Stimulated activated CD4-positive, alpha-beta T cell treated with anti-CD3 and anti-CD28 coated beads, Interleukin-1b, Interleukin-23, amount 100 ng/mL, for 48 hours (primary cell): ENCODE measurements around the gene NELL1.

Experiments
- DNase-seq: peaks from one replicate; pipeline ENCODE4 v3.0.0-alpha.2; 2020

The NELL1 gene

DNA sequence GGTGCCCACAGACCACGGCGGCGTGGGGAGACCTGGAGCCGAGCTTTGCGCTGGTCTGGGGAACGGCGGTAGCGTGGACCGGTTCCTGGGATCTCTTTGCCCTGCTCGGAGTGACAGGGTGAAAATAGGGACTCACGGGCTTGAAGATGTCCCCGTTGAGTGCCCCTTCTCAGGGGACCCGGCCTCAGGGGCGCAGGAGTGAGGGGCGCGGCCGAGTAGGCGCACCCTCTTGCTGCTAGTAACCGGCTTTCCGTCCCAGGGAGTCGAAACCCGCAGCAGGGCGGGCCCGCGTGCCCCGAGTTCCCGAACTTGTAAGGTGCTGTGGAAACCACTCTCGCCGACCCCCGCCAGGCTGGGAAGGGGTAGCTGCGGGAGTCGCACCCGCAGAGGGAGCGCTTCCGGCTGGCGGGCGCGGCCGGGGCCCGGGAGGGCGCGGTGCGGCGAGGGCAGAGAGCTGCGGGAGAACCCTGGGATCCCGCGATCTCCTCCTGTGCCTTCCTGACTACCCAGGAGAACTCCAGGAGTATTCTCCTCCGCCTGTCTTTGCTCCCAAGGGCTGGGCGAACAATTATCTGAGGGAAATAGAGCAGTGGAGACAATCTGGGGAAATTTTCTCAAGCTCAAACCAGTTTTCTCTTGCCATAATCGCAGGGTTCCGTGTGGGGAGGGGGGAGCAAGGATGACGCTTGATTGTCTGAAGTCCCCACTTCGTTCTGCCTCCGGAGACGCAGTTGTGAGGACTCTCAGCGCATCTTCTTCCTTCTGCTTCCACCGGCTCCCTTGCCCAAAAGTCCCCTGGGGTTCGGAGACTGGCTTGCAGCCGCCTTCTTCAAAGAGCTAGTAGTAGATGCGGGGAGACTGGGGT lies 666 bp downstream of the NELL1 start:
- no peak for DNase-seq

DNA sequence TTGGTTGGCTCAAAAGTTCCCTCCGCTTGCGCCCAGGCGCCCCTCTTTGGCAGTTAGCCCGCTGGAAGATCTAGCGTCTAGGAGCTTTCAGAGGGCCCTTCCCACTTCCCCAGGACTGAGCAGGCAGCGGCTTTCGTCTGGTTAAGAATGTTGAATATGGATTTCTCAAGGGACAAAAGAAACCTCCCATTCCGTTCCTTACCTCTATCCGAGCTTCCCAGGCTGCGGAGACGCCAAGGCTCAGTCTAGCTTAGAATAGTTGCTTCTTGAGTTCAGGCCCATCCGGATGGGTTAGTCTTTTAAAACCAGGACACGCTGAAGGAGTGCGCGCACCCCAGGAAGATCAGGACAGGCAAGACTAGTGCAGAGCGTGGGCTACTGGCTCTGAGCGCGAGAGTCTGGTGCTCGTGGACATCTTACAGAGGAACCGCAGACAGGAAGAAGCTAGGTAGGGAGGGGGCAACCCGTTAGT lies 1.6 kb downstream of the NELL1 start:
- DNase-seq, result no peak

DNA sequence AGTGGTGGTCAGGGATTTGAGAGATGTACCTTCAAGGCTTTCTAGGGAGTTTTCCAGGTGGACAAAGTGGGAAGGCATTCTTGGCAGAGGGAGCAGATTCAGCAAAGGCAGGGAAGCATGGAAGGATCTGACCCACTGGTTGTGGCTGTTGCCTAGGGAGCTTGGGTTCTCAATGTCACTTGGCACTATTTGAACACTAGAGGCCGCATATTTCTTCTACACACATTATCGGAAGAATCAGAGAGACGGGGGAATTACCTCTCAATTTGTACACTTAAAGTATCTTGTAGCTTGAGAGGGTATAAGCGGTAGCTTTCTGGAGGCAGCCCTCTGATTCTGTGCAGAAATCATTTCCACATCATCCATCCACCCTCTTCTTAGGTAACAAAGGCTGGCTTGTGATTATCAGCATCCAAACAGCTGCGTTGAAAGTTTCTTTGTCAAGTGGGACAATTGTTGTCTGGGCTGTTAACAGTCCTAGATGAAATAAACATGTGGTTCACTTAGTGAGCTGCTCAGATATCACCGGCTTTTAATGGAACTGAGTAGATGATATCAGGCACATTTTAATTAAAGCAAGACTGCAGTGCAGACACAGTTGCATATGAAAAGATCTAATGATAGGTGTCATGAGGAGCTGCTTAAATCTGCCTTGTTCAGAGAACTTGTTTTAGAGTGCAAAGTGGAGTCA lies 2.6 kb downstream of the NELL1 start:
- DNase-seq, result no peak

DNA sequence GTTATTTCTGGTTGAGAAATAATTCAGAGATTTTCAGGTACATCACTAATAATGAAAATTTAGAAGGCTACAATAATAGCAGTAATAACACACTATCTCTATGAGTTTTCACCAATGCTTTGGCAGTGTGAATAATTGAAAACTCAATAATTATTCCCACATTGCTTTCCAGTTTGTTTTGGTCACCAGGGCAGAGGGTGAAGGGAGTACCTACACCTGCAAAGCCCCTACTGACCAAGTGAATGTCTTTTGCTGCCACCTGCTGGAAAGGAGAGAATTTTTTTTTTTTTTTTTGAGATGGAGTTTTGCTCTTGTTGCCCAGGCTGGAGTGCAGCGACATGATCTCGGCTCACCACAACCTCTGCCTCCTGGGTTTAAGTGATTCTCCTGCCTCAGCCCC lies 3.2 kb downstream of the NELL1 start:
- no peak for DNase-seq

DNA sequence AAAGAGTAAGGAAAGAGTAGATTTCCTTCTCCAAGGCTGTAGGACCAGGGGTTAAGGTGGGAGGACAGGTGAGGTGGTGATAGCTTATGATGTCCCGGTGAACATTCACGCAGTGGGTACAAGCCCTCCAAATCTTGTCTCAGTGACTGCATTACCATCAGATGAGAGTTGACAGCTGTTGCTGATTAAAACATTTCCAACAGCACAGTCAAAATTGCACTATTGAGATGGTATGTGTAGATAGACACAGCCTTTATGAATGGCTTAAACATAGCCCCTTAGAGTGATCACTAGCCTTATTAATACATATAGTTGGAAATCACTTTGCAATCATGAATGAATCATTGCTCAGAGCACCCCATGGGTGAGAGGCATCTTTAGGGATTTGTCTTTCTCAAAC lies 7.3 kb downstream of the NELL1 start:
- DNase-seq, result no peak

DNA sequence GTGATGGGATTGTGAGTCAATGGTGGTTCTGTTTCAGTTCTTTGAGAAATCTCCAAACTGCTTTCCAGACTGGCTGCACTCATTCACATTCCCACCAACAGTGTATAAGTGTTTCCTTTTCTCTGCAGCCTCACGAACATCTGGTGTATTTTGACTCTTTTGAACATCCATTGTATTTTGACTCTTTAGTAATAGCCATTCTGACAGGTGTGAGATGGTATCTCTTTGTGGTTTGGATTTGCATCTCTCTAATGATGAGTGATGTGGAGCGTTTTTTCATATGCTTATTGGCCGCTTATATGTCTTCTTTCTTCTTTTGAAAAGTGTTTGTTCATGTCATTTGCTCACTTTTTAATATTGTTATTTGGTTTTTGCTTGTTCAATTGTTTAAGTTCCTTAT lies 19.4 kb downstream of the NELL1 start:
- no peak for DNase-seq

DNA sequence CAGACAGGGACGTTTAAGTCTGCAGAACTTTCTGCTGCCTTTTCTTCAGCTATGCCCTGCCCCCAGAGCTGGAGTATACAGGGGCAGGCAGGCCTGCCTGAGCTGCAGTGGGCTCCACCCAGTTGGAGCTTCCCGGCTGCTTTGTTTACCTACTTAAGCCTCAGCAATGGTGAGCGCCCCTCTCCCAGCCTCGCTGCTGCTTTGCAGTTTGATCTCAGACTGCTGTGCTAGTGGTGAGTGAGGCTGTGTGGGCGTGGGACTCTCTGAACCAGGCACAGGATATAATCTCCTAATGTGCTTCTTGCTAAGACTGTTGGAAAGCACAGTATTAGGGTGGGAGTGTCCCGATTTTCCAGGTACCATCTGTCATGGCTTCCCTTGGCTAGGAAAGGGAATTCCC lies 38.5 kb downstream of the NELL1 start:
- DNase-seq, result no peak

DNA sequence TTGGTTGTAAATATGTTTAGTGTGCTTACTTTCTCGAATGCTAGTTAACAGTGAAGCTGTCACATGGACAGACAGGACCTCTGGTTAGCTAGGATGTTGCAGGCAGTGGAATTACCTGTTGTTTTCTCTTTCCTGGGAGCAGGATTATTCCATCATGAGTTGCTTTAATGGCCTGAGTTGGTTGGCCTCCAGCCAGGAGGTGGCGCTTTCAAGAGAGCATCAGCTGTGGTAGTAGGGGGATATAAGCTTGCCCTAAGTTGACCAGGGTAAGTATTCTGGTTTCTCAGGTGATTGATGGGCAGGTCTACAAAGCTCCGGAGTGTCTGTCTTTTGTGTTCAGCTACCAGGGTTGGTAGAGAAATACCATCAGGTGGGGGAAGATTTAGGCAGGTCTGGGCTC lies 43.5 kb downstream of the NELL1 start:
- DNase-seq, result no peak

DNA sequence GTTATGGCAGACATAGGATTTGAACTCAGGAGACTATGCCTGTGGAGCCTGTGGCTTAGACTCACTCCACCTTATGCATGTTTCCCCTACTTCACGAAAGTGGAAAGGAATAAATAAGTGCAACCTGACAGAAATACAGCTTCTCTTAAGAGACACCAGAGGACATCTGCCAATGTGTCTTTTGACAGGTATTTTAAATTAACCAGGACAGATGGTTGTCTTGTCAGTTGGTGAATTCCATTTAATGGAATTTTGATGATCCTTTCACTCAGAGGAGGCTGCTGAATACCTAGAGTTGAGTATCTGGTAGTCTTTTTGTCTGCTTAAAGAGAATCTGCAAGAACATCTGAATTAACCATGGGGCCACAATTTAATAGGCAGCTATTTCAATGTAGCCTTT lies 46.1 kb downstream of the NELL1 start:
- DNase-seq, result no peak

DNA sequence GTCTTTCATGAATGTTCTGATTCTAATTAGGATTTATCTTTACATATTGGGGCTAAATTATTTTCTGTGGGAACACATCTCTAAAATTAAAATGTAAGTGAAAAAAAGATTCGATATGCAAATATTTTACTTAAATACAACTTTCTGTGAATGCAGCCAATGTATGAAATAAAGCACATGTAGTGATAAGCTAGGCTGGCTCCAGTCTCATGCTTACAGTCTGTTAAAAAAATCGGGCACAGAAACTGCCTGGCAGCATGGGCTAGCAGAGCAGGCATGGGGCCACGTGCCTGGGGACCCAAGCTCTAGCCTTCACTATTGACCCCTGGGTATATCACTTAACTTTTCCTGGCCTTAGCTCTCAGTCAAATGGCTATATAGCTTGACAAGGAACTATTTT lies 46.5 kb downstream of the NELL1 start:
- DNase-seq, result no peak

DNA sequence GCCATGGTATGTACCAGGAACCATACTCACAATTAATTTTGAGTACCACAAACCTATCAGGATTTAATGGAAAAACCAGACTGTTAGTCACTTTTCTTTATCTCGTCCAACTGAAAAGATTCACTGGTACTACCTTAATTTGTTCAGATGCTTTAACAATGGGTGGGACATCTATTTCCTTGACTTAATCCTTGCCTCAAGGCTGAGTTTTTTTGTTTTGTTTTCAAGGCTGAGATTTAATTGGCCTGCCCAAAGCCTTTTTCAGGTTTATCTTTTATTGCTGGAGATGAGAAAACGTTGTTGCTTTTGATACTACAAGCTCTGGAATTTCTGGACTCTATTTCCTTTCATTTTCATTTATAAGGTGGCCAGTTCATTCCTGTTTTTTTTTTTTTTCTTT lies 50.4 kb downstream of the NELL1 start:
- DNase-seq, result no peak

DNA sequence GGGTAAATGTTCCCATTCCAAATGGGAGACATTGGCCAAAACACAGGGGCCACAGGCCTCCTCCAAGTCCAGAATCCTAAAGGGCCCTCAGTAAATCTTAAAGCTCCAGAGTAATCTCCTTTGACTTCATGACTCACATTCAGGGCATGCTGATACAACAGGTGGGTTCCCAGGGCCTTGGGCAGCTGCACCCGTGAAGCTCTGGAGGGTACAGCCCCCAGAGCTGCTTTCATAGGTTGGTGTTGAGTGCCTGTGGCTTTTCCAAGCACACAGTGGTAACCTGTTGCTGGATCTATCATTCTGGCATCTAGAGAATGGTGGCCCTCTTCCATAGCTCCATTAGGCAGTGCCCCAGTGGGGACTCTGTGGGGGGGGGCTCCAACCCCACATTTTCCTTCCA lies 54.0 kb downstream of the NELL1 start:
- DNase-seq, result no peak

DNA sequence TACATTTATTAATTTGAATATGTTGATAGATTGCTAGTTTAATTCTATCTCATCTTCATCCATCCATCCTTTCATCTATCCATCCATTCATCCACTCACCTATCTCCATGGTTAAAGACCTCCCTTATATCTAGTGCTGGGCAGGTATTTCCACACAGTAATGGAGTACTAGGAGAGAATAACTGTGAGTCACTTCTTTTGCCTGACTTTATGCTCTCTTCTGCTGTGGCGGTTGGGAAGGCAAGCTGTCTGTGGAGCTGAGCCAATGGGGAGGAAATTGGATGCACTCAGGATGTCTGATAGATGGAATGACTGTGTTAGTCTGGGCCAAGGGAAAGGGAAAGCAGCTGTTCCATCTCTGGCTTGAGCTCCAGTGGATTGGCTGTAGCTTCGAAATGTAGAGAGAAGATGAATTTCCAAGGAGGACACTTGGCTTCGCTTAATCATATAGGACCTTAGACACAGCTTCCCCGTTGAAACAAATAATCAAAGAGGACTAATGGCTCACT lies 60.3 kb downstream of the NELL1 start:
- DNase-seq, result no peak

DNA sequence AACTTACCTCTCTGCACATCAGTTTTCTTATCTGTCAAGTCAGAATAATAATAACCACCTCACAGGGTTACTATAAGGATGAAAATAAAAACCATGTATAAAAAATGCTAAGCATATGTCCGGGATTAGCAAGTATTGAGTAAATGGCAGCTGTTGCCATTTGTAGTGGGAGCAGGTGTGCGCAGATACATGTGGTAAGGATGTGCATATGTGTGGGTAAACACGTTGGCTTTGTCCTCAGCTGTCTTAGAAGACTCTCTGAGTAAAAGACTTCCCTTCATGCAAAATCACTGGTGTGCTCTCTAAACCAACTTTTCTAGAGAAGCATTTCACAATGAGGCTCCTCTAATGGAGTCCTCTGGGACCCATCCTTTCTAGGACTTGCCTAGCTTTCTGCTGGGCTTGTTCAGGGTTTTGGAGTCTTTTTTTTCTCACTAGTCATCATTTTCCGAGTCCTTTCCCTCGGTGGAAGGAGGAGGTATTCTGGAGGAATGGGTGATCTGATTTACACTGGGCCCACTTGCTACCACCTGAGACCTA lies 62.4 kb downstream of the NELL1 start:
- DNase-seq, result no peak

DNA sequence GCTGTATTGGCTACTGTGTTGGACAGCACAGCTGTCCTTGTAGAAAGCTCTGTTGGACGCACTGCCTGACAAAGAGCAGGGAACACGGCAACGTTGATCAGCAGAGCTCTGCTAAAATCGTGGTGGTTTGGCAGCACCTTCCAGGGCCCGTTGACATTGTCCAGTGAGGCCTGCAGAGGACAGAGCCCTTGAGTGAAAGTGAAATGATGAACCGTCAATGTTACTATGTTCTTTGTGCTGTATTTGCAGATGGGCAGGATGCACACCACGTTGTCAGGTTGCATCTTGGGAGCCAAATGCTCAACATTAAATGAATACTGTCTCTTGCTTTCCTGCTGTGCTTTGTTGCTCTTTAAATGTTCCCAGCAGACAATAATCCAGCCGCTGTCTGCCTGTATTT lies 69.7 kb downstream of the NELL1 start:
- no peak for DNase-seq

DNA sequence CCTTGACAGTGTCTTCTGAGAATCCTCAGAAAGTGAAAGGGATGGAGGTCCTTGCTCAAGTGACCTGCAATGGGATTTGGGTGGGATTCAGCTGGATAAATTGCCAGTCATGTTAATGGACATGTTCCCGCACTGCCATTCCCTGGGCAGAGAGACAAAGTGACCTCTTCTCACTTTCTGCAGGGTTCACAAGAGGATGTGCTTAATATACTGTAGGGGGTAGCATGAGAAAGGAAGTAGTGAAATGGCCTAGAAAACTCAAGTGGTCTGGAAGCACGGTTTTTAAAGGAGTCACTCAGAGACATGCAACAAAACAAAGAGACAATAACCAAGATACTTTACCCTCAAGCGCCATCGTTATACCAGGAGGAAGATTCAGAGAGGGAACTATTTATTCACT lies 70.2 kb downstream of the NELL1 start:
- no peak for DNase-seq

DNA sequence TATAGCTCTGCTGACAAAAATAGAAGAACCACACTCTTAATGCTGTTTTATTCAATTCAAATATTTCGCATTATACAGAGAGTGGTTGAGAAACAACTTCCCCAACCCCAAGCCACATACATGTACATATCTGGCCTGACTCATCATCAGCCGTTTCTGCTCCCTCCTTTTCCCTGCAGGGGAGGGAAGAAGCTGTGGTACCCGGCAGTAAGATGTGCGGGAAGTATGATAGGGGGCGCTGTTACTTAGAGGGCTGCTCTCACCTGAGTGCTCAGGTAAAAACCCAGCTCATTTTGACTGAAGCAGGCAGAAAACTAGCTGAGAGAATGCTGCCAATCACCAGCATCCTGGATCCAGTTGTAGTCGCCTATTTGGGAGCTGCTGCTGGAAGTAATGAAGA lies 85.5 kb downstream of the NELL1 start:
- no peak for DNase-seq

DNA sequence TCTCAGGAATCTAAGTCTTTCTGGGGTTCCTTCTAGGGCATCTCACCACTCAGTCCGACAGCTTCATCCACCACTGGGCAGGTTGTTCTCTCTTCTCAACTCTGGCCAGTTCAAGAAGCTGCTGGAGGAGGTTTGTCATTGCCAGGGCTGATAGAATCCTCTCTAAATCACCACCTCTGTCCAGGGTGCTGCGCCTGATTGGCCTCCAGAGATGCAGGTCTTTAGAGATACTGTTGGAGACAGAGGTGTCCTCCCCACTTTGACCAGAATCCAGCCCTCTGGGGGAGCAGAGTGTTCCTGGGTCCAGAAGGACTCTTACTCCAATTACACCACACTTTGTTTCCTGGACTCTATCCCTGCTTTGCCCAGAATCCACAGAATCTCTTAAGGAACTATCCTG lies 90.2 kb downstream of the NELL1 start:
- DNase-seq, result no peak

DNA sequence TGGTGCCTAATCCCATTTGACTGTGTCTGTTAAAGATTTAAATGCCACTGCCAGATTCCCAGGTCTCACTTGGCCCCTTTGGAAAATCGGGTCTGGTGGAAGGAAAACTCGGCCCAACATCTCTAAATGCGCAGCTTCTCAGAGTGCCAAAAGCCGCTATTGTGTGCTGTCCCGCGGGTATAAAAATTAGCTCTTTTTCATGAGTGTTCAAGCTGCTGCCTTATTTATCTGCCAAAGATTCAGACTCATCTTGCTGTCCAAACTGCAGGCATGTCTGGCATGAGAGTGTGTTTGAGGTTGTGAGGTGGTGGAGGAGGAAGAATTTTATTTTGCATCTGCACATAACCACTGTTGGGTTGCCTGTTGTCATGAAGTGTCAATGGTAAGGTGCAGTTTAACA lies 91.4 kb downstream of the NELL1 start:
- DNase-seq, result no peak

DNA sequence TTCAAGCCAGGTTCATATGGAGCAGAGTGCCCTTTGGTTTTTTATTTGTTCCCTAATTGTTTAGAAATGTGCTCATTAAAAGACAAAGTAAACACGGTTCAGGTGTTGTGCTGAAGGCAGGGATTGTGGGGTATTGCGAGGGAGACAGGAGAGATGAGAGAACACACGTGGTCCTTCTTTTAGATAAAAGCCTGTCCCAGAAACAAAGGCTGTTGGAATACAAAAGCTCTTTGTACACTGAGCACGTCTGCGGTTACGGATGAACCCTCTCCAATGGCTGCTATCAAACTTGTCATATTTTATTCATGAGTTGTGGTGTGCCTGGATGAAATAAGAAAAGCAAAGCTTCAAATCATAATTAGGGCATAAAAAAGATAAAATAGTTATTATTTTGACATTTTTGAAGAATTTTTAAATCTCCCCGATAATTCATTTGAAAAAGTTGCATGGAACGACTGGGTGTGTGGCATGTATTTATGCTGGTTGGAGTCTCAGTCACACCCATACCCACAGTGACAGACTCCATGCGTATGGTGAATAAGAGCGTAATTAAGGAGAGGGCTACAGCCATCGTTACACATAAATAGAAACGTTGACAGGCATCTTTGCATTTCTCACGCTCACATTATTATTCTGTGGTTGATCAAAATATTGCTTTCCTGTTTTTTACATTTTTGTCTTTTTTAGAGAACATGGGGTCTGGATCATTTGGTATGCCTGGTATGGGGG lies 92.9 kb downstream of the NELL1 start:
- no peak for DNase-seq

DNA sequence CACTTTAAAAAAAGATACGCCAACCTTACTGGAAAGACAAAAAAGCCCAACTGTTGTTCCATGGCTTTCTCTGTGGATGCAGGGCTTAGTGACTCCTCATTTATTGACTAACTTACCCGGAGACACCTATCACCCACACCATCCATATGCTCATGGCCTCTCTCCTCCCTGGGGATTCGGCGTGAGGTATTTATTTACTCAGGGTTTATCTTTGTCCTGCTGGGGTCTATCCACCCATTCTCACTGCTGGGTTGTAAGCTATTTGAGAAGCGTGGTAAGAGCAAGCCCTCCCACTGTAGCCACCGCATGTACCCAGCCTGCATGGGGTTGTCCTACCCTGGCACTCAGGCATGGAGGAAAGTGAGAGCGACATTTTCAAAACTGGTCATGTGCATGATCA lies 93.6 kb downstream of the NELL1 start:
- DNase-seq, result no peak

DNA sequence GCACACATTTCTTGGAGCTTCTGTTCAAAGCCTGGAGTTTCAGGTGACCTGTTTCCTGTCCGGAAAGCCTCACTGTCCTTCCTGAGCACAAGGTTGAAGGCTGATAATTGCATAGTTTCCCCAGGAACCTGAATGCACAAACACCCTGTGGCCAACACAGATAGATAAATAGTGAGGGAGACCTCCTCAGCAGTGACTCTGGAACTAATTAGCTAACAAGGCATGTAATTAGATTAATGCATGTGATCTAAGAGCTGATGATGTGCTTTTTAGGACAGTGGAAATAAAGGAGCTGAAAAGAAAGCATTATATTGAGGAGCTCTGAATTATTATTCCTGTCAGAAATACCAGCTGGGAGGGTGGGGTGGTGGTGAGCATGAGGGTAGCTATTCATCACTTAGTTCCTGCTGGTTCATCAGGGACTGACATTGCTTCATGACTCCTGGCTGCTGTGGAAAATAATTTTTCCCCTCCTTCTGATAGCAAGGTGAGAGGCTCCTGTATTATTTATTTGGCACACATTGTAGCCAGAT lies 101.1 kb downstream of the NELL1 start:
- DNase-seq, result no peak

DNA sequence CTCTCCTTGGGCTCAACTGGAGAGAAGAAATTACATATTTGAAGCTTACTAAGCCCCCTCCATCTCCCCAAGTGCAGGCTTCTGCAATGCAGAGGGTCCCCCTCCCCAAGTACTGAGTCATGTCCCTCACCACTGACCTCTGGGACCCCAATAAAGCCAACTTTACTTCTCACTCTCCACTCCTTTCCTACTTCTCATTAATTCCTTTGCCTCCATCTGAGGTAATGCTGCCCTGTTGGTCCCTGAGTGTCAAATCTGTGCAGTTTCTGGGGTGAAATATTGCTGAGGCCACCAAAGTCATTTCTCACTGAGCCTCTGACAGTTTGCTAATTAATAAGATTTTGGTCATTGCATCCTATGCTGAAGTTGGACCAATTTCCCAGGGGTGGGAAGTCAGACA lies 101.6 kb downstream of the NELL1 start:
- DNase-seq, result no peak
